Renal pelvis (tissue), 4 donors: ENCODE results near the gene NTNG2. TPM values are rescaled to one million over a fixed set of nuclear protein-coding genes. Genes with fewer than 3 reads are reported as not detected.

Experiments used
- DNase-seq: peaks from one replicate; pipeline ENCODE4 v3.0.0-alpha.2; 2013
- polyA plus RNA-seq, 3 donors: library from polyadenylated mRNA; unstranded; fragments of 120-200 nt; gene quantifications; one replicate each; pipeline ENCODE4 v1.2.1, GENCODE V29; 2013; ENCODE audit not compliant: insufficient read length in 3 of 3

NTNG2 gene
- polyA plus RNA-seq, 3 donors, result 0.34 to 0.74 (median 0.41) TPM

GRCh38 chr9:132144708-132145365, 17.0 kb upstream of the NTNG2 start:
- DNase-seq, result no peak

- no peak for DNase-seq
Observed at GRCh38 chr9:132146039-132146438, 15.8 kb upstream of the NTNG2 start.

- no peak for DNase-seq
Observed at GRCh38 chr9:132146575-132146974, 15.3 kb upstream of the NTNG2 start.

GRCh38 chr9:132147331-132147730, 14.5 kb upstream of the NTNG2 start:
- no peak for DNase-seq

- no peak for DNase-seq
Observed at GRCh38 chr9:132147839-132148238, 14.0 kb upstream of the NTNG2 start.

- no peak for DNase-seq
Observed at GRCh38 chr9:132150256-132150655, 11.6 kb upstream of the NTNG2 start.

GRCh38 chr9:132151118-132151517, 10.7 kb upstream of the NTNG2 start:
- DNase-seq, result no peak

- no peak for DNase-seq
Observed at GRCh38 chr9:132152231-132152630, 9.6 kb upstream of the NTNG2 start.

GRCh38 chr9:132154863-132155567, 6.8 kb upstream of the NTNG2 start:
- DNase-seq, result no peak

- DNase-seq, result no peak
Observed at GRCh38 chr9:132155568-132155895, 6.3 kb upstream of the NTNG2 start.

- no peak for DNase-seq
Observed at GRCh38 chr9:132156262-132156661, 5.6 kb upstream of the NTNG2 start.

- no peak for DNase-seq
Observed at GRCh38 chr9:132157347-132158116, 4.3 kb upstream of the NTNG2 start.

- peak; percentile 45 for DNase-seq
Observed at GRCh38 chr9:132160802-132161742, 786 bp upstream of the NTNG2 start.

GRCh38 chr9:132162764-132163456, 1.1 kb downstream of the NTNG2 start:
- DNase-seq, result no peak

- DNase-seq, result no peak
Observed at GRCh38 chr9:132163457-132163875, 1.6 kb downstream of the NTNG2 start.

GRCh38 chr9:132163876-132164603, 2.2 kb downstream of the NTNG2 start:
- DNase-seq, result no peak

GRCh38 chr9:132164604-132165362, 2.9 kb downstream of the NTNG2 start:
- no peak for DNase-seq

- DNase-seq, result no peak
Observed at GRCh38 chr9:132166599-132166998, 4.7 kb downstream of the NTNG2 start.

- DNase-seq, result no peak
Observed at GRCh38 chr9:132167192-132167591, 5.3 kb downstream of the NTNG2 start.

GRCh38 chr9:132168347-132168746, 6.5 kb downstream of the NTNG2 start:
- no peak for DNase-seq
